Fibroblast of lung (primary cell): ENCODE measurements around the gene BCKDHB. TPM values are rescaled to one million over a fixed set of nuclear protein-coding genes. Genes with fewer than 3 reads are reported as not detected.
A peak's percentile ranks its signal among the peaks of the same experiment; 100 is the strongest.

Source experiments
- DNase-seq, 2 donors: peaks; one replicate each; pipeline versions ENCODE4 v3.0.0 to v3.0.0-alpha.2; 2010; ENCODE audit warnings: low read depth in 2 of 2
- H2AFZ ChIP-seq: 2 replicates; pipeline ENCODE4 v1.5.1; 2012; ENCODE audit warnings: low read length, control low read depth, inconsistent platforms
- H3K27ac ChIP-seq: 2 replicates; pipeline ENCODE4 v1.5.1; 2011; ENCODE audit warnings: low read length, control low read depth; ENCODE audit not compliant: insufficient read depth
- H3K27me3 ChIP-seq: 2 replicates; pipeline ENCODE4 v1.5.1; 2011; ENCODE audit warnings: mild to moderate bottlenecking, low read length; ENCODE audit not compliant: control insufficient read depth, insufficient read depth
- H3K36me3 ChIP-seq: 2 replicates; pipeline ENCODE4 v1.5.1; 2011; ENCODE audit warnings: low read length; ENCODE audit not compliant: control insufficient read depth, insufficient read depth
- H3K4me1 ChIP-seq: 2 replicates; pipeline ENCODE4 v1.5.1; 2011; ENCODE audit warnings: low read length; ENCODE audit not compliant: control insufficient read depth, insufficient read depth; ENCODE audit errors: extremely low read depth
- H3K4me2 ChIP-seq: 2 replicates; pipeline ENCODE4 v1.5.1; 2011; ENCODE audit warnings: low read length, control low read depth; ENCODE audit not compliant: insufficient read depth; ENCODE audit errors: extremely low read depth
- H3K4me3 ChIP-seq, 4 experiments: fragments of 200-600 bp in 1 of 4; sonication (generic) in 1 of 4; replicated peaks in 1 of 4; 2 replicates each; pipeline ENCODE4 v1.5.1; 2011 to 2016; ENCODE audit warnings: low read length in 4 of 4, low read depth in 3 of 4, mild to moderate bottlenecking in 3 of 4, control low read depth in 2 of 4, inconsistent platforms in 1 of 4, mixed read lengths in 1 of 4; ENCODE audit not compliant: insufficient read depth in 1 of 4; ENCODE audit errors: control extremely low read depth in 1 of 4
- H3K79me2 ChIP-seq: 2 replicates; pipeline ENCODE4 v1.5.1; 2012; ENCODE audit warnings: mild to moderate bottlenecking, low read length, inconsistent platforms; ENCODE audit not compliant: control insufficient read depth, insufficient read depth
- H3K9ac ChIP-seq: 2 replicates; pipeline ENCODE4 v1.5.1; 2011; ENCODE audit warnings: mild to moderate bottlenecking, low read length, control low read depth; ENCODE audit not compliant: insufficient read depth
- H3K9me3 ChIP-seq: 2 replicates; pipeline ENCODE4 v1.5.1; 2012; ENCODE audit warnings: low read depth, low read length; ENCODE audit not compliant: control insufficient read depth, insufficient read depth
- H4K20me1 ChIP-seq: 2 replicates; pipeline ENCODE4 v1.5.1; 2011; ENCODE audit warnings: low read length; ENCODE audit not compliant: control insufficient read depth, insufficient read depth; ENCODE audit errors: extremely low read depth
- EZH2 ChIP-seq: IDR thresholded peaks from 2 replicates; pipeline ENCODE4 v1.5.1; 2012; ENCODE audit warnings: low read length, control low read depth, mild to moderate bottlenecking; ENCODE audit errors: missing control alignments
- polyA plus RNA-seq, 2 donors: library from polyadenylated mRNA; depleted of rRNA in 1 of 2; stranded (reverse) in 1 of 2; unstranded in 1 of 2; fragments of >200 nt; gene quantifications; 2 replicates each; pipeline ENCODE4 v1.2.1, GENCODE V29; 2011 to 2012; ENCODE audit warnings: missing spikeins in 1 of 2
- total RNA-seq: library from RNA; depleted of rRNA; stranded (reverse); fragments of >200 nt; gene quantifications from 2 replicates; pipeline ENCODE4 v1.2.1, GENCODE V29; 2014
- TF ChIP-seq, protein P1 (sequence below), 2 donors: IDR thresholded peaks in 1 of 2; conservative IDR thresholded peaks in 1 of 2; 1 replicate in 1 of 2; 2 replicates in 1 of 2; pipeline ENCODE4 v1.5.1; 2011 to 2012; ENCODE audit warnings: low read length in 2 of 2, control low read depth in 1 of 2, inconsistent platforms in 1 of 2, low read depth in 1 of 2, mild to moderate bottlenecking in 1 of 2

The BCKDHB gene
- total and polyA plus RNA-seq, 2 donors (not counting 1 experiment from before 2014, with no cell fraction given): 8.3 to 16.2 TPM

DNA sequence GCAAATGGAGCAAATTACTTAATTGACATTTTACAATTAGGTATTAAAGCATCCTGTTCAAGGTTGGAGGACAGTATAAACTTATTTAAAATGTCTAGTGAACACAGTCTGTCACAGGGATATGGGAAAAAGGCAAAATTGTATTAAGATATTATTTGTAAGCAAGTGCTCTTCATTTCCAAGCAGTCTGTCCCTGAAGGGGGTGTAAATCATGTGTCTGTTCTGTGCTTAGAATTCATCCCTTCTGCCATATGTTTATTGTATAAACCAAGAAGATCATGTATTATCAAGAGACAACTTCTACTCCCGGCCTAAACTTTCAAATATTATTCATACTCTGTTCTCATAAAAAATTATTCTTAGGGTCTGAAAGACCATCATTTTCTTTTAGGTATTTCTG lies 144.8 kb downstream of the BCKDHB start:
- H3K27ac ChIP-seq: no peak overlapping the region
- no peaks in the 10 kb centered on the region for H3K4me1 ChIP-seq
- no peaks in the 10 kb centered on the region for H3K36me3 ChIP-seq
- no peaks in the 10 kb centered on the region for H3K9me3 ChIP-seq
- H3K27me3 ChIP-seq: no peaks in the 10 kb centered on the region
- TF ChIP-seq, protein P1, sequence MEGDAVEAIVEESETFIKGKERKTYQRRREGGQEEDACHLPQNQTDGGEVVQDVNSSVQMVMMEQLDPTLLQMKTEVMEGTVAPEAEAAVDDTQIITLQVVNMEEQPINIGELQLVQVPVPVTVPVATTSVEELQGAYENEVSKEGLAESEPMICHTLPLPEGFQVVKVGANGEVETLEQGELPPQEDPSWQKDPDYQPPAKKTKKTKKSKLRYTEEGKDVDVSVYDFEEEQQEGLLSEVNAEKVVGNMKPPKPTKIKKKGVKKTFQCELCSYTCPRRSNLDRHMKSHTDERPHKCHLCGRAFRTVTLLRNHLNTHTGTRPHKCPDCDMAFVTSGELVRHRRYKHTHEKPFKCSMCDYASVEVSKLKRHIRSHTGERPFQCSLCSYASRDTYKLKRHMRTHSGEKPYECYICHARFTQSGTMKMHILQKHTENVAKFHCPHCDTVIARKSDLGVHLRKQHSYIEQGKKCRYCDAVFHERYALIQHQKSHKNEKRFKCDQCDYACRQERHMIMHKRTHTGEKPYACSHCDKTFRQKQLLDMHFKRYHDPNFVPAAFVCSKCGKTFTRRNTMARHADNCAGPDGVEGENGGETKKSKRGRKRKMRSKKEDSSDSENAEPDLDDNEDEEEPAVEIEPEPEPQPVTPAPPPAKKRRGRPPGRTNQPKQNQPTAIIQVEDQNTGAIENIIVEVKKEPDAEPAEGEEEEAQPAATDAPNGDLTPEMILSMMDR (conservative IDR thresholded peaks at IDR 0.05 in 1 of 2, IDR thresholded peaks at IDR 0.05 in 1 of 2; ENCODE audit: low read depth in 1 of 2, low read length in 2 of 2): no peak
- TF ChIP-seq EZH2: no peak
- no peaks in the 10 kb centered on the region for H4K20me1 ChIP-seq
- H3K9ac ChIP-seq: no peak overlapping the region
- DNase-seq: no peak
- no peak overlapping the region for H3K4me3 ChIP-seq
- H3K4me2 ChIP-seq: no peak overlapping the region
- no peak overlapping the region for H2AFZ ChIP-seq
- no peaks in the 10 kb centered on the region for H3K79me2 ChIP-seq

DNA sequence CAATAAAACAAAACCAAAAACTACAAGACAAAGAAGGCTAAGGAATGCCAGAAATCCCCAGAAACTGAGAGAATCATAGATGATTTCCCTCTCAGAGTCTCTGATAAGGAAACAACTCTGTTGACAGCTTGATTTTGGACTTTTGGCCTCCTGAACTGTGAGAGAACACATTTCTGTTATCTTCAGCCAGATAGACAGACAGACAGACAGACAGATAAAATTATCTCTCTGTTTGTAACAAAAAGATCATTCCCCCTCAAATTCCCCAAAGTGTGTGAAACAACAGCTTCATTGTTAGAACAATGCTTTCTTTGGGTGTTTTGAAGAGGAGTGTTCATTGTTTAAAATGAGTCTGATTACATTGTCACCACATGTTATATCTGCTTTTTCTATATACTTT lies 148.2 kb downstream of the BCKDHB start:
- H3K4me2 ChIP-seq: no peak overlapping the region
- no peaks in the 10 kb centered on the region for H3K9me3 ChIP-seq
- no peak for TF ChIP-seq EZH2
- TF ChIP-seq, protein P1 (conservative IDR thresholded peaks at IDR 0.05 in 1 of 2, IDR thresholded peaks at IDR 0.05 in 1 of 2; ENCODE audit: low read depth in 1 of 2, low read length in 2 of 2): no peak
- H3K9ac ChIP-seq: no peak overlapping the region
- no peak for DNase-seq
- H3K27ac ChIP-seq: no peak overlapping the region
- no peaks in the 10 kb centered on the region for H3K27me3 ChIP-seq
- no peaks in the 10 kb centered on the region for H3K36me3 ChIP-seq
- H3K4me1 ChIP-seq: no peaks in the 10 kb centered on the region
- no peaks in the 10 kb centered on the region for H3K79me2 ChIP-seq
- no peak overlapping the region for H3K4me3 ChIP-seq
- no peak overlapping the region for H2AFZ ChIP-seq
- H4K20me1 ChIP-seq: no peaks in the 10 kb centered on the region

DNA sequence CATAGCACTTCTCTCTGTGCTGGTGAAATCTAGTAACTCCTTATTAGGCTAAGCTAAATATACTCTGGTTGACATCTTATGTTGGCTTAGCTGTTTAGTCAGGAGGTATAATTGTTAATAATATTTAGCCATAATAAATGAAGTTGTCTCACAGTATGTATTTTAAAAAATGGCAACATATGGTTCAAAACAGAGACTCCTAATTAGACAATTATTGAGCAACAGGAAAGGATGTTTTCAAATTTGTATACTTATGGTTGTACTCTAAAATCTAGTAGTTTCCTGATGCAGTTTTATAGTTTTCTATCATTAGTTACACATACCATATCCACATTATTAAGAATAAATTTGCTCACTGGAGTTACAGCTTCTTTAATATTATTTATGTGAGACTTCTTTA lies 150.2 kb downstream of the BCKDHB start:
- H3K27ac ChIP-seq: no peak overlapping the region
- TF ChIP-seq, protein P1 (conservative IDR thresholded peaks at IDR 0.05 in 1 of 2, IDR thresholded peaks at IDR 0.05 in 1 of 2; ENCODE audit: low read depth in 1 of 2, low read length in 2 of 2): no peak
- TF ChIP-seq EZH2: no peak
- H3K4me1 ChIP-seq: no peaks in the 10 kb centered on the region
- no peaks in the 10 kb centered on the region for H3K79me2 ChIP-seq
- no peak overlapping the region for H3K4me2 ChIP-seq
- H3K9me3 ChIP-seq: no peaks in the 10 kb centered on the region
- no peaks in the 10 kb centered on the region for H3K27me3 ChIP-seq
- no peak overlapping the region for H3K9ac ChIP-seq
- DNase-seq: peak in 1 of 2 donors; percentile 5
- no peak overlapping the region for H2AFZ ChIP-seq
- H3K4me3 ChIP-seq: no peak overlapping the region
- no peaks in the 10 kb centered on the region for H4K20me1 ChIP-seq
- H3K36me3 ChIP-seq: no peaks in the 10 kb centered on the region
